BLaER1 (cell line): ENCODE measurements around the gene SNX30.
A peak's percentile ranks its signal among the peaks of the same experiment; 100 is the strongest.
"Not testable (repeated sequence)": the region's sequence is repeated elsewhere in the genome, so short reads cannot be mapped to it uniquely, and the experiment has no call there.

Experiments used
- H3K27ac ChIP-seq: shearing (Covaris generic); formaldehyde crosslinking; 2 replicates; pipeline ENCODE4 v1.8.1; 2022
- H3K27me3 ChIP-seq: shearing (Covaris generic); formaldehyde crosslinking; 2 replicates; pipeline ENCODE4 v1.8.1; 2022
- H3K36me3 ChIP-seq: shearing (Covaris generic); formaldehyde crosslinking; 2 replicates; pipeline ENCODE4 v1.8.1; 2022
- H3K4me1 ChIP-seq: shearing (Covaris generic); formaldehyde crosslinking; 2 replicates; pipeline ENCODE4 v1.8.1; 2022
- H3K4me2 ChIP-seq: shearing (Covaris generic); formaldehyde crosslinking; 2 replicates; pipeline ENCODE4 v1.8.1; 2022
- H3K4me3 ChIP-seq: shearing (Covaris generic); formaldehyde crosslinking; 2 replicates; pipeline ENCODE4 v1.8.1; 2022
- H3K9ac ChIP-seq: shearing (Covaris generic); formaldehyde crosslinking; 2 replicates; pipeline ENCODE4 v1.8.1; 2022
- H3K9me3 ChIP-seq: shearing (Covaris generic); formaldehyde crosslinking; 2 replicates; pipeline ENCODE4 v1.8.1; 2022
- H4K20me1 ChIP-seq: shearing (Covaris generic); formaldehyde crosslinking; 2 replicates; pipeline ENCODE4 v1.8.1; 2022
- Cebpa-rat ChIP-seq: shearing (Covaris generic); IDR thresholded peaks from 2 replicates; pipeline ENCODE4 v1.8.1; 2022

The SNX30 gene

GRCh38 chr9:112750016-112750763 is at the start of gene SNX30:
SNX30 (plus strand) TSS chr9:112750760; CDS start chr9:112751002, 242 bp downstream.
- Histone ChIP-seq H4K20me1 (peaks cover 33% of the 10 kb centered on the region), H3K4me1 (peaks cover 55% of the 10 kb centered on the region), H3K4me2 (peak within 1 kb of the TSS; percentile 97), H3K9ac (peak within 1 kb of the TSS; percentile 87), H3K27ac (peak within 1 kb of the TSS; percentile 84), H3K4me3 (peak within 1 kb of the TSS; percentile 99), H3K27me3 (no peaks in the 10 kb centered on the region), H3K9me3 (no peaks in the 10 kb centered on the region), H3K36me3 (no peaks in the 10 kb centered on the region)
- TF ChIP-seq Cebpa-rat: no peak

- Histone ChIP-seq H3K27me3 (no peaks in the 10 kb centered on the region), H3K36me3 (peaks cover 46% of the 10 kb centered on the region), H3K4me3 (no peak overlapping the region), H3K4me2 (no peak overlapping the region), H3K9ac (no peak overlapping the region), H3K4me1 (no peaks in the 10 kb centered on the region), H4K20me1 (peaks cover 22% of the 10 kb centered on the region), H3K9me3 (no peaks in the 10 kb centered on the region), H3K27ac (no peak overlapping the region)
- TF ChIP-seq Cebpa-rat: no peak
These were observed 47.3 kb upstream of the SNX30 start for GRCh38 chr9:112703304-112703703.

GRCh38 chr9:112705768-112706427 is 44.7 kb upstream of the SNX30 start:
- no peak overlapping the region for H3K27ac ChIP-seq

GRCh38 chr9:112711050-112711689 is 39.4 kb upstream of the SNX30 start:
- H3K27ac ChIP-seq: no peak overlapping the region
- TF ChIP-seq Cebpa-rat: no peak
- H3K9ac ChIP-seq: no peak overlapping the region
- H4K20me1 ChIP-seq: peaks cover 21% of the 10 kb centered on the region
- H3K36me3 ChIP-seq: peaks cover 53% of the 10 kb centered on the region
- H3K9me3 ChIP-seq: peaks cover 4% of the 10 kb centered on the region; the same call in 1 of the 2 replicates
- H3K27me3 ChIP-seq: no peaks in the 10 kb centered on the region
- no peak overlapping the region for H3K4me2 ChIP-seq
- peaks cover 4% of the 10 kb centered on the region for H3K4me1 ChIP-seq
- H3K4me3 ChIP-seq: no peak overlapping the region

More at GRCh38 chr9:112705768-112706427, 44.7 kb upstream of the SNX30 start:
- Histone ChIP-seq H3K4me2 (no peak overlapping the region), H3K9ac (no peak overlapping the region), H3K27me3 (no peaks in the 10 kb centered on the region), H4K20me1 (peaks cover 31% of the 10 kb centered on the region), H3K4me3 (no peak overlapping the region), H3K9me3 (no peaks in the 10 kb centered on the region), H3K36me3 (peaks cover 56% of the 10 kb centered on the region), H3K4me1 (no peaks in the 10 kb centered on the region)
- no peak for TF ChIP-seq Cebpa-rat

DNA sequence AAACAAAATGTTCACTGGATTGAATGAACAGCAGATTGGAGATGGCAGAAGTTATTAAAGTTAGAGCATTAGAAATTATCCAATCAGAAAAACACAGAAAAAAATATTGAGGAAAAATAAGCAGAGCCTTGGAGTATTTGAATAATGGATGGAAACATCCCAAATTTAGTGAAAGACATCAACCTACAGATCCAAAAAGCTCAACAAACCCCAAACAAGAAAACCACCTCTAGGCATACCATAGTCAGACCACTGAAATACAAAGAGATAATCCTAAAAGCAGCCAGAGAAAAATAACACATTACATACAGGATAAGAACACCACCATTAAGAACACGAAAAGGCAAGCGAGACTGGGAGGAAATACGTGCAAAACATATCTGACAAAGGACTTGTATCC is 37.9 kb upstream of the SNX30 start:
- no peak overlapping the region for H3K9ac ChIP-seq
- no peak overlapping the region for H3K4me2 ChIP-seq
- no peak overlapping the region for H3K4me3 ChIP-seq
- peaks cover 26% of the 10 kb centered on the region for H4K20me1 ChIP-seq
- H3K27me3 ChIP-seq: no peaks in the 10 kb centered on the region
- peaks cover 14% of the 10 kb centered on the region for H3K4me1 ChIP-seq
- H3K9me3 ChIP-seq: peaks cover 4% of the 10 kb centered on the region; the same call in 1 of the 2 replicates
- TF ChIP-seq Cebpa-rat: no peak
- no peak overlapping the region for H3K27ac ChIP-seq
- H3K36me3 ChIP-seq: peaks cover 49% of the 10 kb centered on the region

- peak within 1 kb of the TSS; percentile 74 for H3K27ac ChIP-seq
- peak within 1 kb of the TSS; percentile 82 for H3K4me2 ChIP-seq
- no peaks in the 10 kb centered on the region for H3K27me3 ChIP-seq
- peaks cover 10% of the 10 kb centered on the region; the same call in 1 of the 2 replicates for H4K20me1 ChIP-seq
- TF ChIP-seq Cebpa-rat: no peak
- peaks cover 17% of the 10 kb centered on the region for H3K36me3 ChIP-seq
- H3K4me3 ChIP-seq: peak within 1 kb of the TSS; percentile 83
- peak within 1 kb of the TSS; percentile 83 for H3K9ac ChIP-seq
- peaks cover 4% of the 10 kb centered on the region; the same call in 1 of the 2 replicates for H3K9me3 ChIP-seq
- H3K4me1 ChIP-seq: peaks cover 14% of the 10 kb centered on the region
These were observed 32.8 kb upstream of the SNX30 start, which contains the start of gene INIP for GRCh38 chr9:112717661-112718331. INIP (minus strand) TSS chr9:112718117; CDS start chr9:112716485, 1,632 bp downstream.

DNA sequence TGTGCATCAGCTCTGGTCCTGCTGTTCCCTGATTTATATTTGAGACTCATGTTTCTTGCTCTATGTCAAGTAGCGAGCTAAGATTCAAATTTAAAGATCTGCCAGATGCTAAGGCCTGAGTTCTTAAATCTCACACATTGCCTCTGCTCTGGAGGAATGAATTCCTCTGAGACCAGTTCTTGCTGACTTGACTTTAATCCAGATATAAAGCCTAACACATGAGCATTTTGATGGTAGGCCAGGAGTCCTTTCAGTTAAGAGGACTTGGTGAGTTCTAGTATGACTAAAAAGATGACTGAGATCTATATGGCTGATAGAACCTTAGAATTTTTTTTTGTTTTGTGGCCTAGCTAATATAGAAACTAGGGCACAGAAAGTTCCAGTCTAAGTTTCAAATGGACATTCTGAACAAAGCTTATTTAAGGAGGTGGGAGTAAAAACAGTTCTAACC is 31.3 kb upstream of the SNX30 start:
- Histone ChIP-seq H3K27me3 (no peaks in the 10 kb centered on the region), H3K4me2 (no peak overlapping the region), H3K4me3 (no peak overlapping the region), H3K9ac (no peak overlapping the region), H4K20me1 (peaks cover 10% of the 10 kb centered on the region; the same call in 1 of the 2 replicates), H3K4me1 (peaks cover 14% of the 10 kb centered on the region), H3K9me3 (no peaks in the 10 kb centered on the region), H3K27ac (no peak overlapping the region), H3K36me3 (peaks cover 6% of the 10 kb centered on the region)
- TF ChIP-seq Cebpa-rat: no peak

DNA sequence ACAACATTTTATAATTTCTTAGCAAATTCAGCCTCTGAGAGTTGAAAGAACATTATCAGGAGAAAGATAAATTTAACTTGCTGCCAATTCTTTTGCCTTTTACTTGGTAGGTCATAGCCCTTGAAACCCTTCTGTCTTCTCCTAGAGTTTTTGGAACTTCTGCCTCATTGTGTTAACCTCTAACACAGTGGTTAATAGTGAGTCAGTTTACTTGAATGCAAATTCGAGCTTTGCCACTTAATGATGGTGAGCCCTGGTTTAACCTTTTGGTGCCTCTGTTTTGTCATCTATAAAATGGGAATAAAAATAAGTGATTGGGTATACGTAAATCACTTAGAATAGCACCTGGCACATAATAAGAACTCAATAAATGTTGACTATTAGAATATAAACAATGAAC is 30.9 kb upstream of the SNX30 start:
- no peak for TF ChIP-seq Cebpa-rat
- Histone ChIP-seq H4K20me1 (peaks cover 10% of the 10 kb centered on the region; the same call in 1 of the 2 replicates), H3K4me1 (peaks cover 14% of the 10 kb centered on the region), H3K27ac (no peak overlapping the region), H3K36me3 (peaks cover 4% of the 10 kb centered on the region), H3K9me3 (no peaks in the 10 kb centered on the region), H3K4me2 (no peak overlapping the region), H3K9ac (no peak overlapping the region), H3K4me3 (no peak overlapping the region), H3K27me3 (no peaks in the 10 kb centered on the region)

DNA sequence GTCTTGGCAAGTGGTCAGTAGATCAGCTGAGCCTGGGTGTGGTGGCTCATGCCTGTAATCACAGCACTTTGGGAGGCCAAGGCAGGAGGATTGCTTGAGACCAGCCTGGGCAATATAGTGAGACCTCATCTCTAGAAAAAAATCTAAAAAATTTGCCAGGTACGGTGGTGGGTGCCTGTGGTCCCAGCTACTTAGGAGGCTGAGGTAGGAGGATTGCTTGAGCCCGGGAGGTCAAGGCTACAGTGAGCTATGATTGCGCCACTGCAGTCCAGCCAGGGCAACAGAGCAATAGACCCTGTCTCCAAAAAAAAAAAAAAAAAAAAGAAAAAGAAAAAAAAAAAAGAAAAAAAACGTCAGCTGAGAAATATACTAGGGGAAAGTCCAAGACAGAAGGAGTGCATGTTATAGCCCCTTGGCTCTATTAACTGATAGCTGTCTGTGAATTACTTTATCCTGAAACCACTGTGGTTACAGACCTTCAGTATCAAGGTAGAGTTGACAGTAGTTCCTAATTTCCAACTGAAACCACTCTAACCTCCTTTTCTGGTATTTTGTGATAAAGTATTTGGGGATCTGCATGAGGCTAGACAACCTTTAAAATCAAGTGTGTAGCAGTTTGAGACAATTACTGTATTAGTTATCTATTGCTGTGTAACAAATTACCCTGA is 30.3 kb upstream of the SNX30 start:
- Histone ChIP-seq H3K9ac (no peak overlapping the region), H3K36me3 (no peaks in the 10 kb centered on the region), H3K4me3 (no peak overlapping the region), H3K27me3 (no peaks in the 10 kb centered on the region), H3K4me2 (no peak overlapping the region), H4K20me1 (0 out of 2 replicates have a peak, but pooled peaks cover 10% of the 10 kb centered on the region), H3K4me1 (peaks cover 14% of the 10 kb centered on the region), H3K27ac (no peak overlapping the region), H3K9me3 (no peaks in the 10 kb centered on the region)
- TF ChIP-seq Cebpa-rat: no peak

GRCh38 chr9:112722749-112723148 is 27.8 kb upstream of the SNX30 start:
- H3K4me1 ChIP-seq, H3K9ac ChIP-seq, H4K20me1 ChIP-seq, H3K36me3 ChIP-seq, H3K4me2 ChIP-seq, H3K9me3 ChIP-seq, H3K27me3 ChIP-seq, H3K4me3 ChIP-seq, H3K27ac ChIP-seq: not testable (repeated sequence)
